Muscle layer of duodenum (tissue), 2 donors: ENCODE measurements around the gene CTTNBP2.

ENCODE experiments used
- H3K27ac ChIP-seq: one replicate; pipeline ENCODE4 v1.7.0; 2013; ENCODE audit warnings: mild to moderate bottlenecking, low read length
- H3K27me3 ChIP-seq: one replicate; pipeline ENCODE4 v1.7.0; 2013; ENCODE audit warnings: low read depth, mild to moderate bottlenecking, control low read depth, low read length
- H3K36me3 ChIP-seq, 2 donors: one replicate each; pipeline ENCODE4 v1.7.0; 2013; ENCODE audit warnings: low read length in 2 of 2, control low read depth in 1 of 2, mild to moderate bottlenecking in 1 of 2; ENCODE audit not compliant: insufficient read depth in 2 of 2, control insufficient read depth in 1 of 2
- H3K4me1 ChIP-seq, 2 donors: one replicate each; pipeline ENCODE4 v1.7.0; 2013; ENCODE audit warnings: low read length in 2 of 2, mild to moderate bottlenecking in 2 of 2, control low read depth in 1 of 2, moderate library complexity in 1 of 2; ENCODE audit not compliant: insufficient read depth in 2 of 2, control insufficient read depth in 1 of 2
- H3K4me3 ChIP-seq, 2 donors: one replicate each; pipeline ENCODE4 v1.7.0; 2013; ENCODE audit warnings: low read length in 2 of 2, low read depth in 1 of 2, mild to moderate bottlenecking in 1 of 2
- H3K9me3 ChIP-seq, 2 donors: one replicate each; pipeline ENCODE4 v1.7.0; 2013; ENCODE audit warnings: low read length in 2 of 2, control low read depth in 1 of 2, mild to moderate bottlenecking in 1 of 2; ENCODE audit not compliant: control insufficient read depth in 1 of 2
- donor health status: healthy.

CTTNBP2 gene

DNA sequence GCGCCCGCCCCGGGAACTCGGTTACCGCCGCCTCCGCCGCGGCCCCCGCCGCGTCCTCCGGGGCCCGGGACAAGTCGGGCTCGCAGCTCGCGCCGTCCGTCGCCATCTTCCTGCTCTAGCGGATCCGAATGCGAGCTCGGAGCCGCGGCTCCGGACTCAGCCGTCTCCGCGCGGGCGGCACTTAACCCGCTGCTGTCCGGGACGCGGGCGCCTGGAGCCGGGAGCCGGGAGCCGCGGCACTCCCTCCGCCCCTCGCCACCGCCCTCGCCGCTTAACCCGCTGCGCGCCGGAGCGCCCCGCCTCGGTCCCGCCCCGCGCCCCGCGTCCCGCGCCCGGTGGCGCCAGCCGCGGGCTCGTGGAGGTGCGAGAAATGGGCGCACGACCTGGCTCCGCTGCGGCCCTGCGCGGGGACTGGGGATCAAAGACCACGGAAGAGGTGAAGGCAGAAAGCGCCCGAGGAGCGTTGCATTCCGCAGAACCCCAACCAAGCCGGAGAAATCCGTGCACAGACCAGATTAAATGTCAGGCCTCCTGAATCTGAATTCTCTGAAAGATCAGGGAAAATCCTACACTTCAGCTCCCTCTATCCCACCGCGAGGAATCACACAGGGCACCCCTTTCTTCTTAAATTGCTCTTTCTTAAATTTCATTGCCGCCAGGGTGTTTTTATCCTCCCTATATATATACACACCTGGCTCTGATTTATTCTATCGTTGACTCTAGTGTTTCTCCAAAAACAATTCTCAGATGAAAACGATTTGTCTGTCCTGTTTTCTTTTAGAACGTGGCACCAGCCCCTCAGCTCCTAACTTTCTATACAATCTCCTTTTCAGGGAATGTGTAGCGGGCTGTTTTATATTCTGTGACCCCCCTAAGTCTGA, at the start of gene CTTNBP2:
Gene CTTNBP2, minus strand, starts transcription at position 132 of the 881 bp plus-strand sequence. Its CDS starts 26 bp downstream, at position 106.
- Histone ChIP-seq H3K27ac (peak within 1 kb of the TSS; percentile 7), H3K4me3 (peak within 1 kb of the TSS; percentile 78), H3K27me3 (no peaks in the 10 kb centered on the region), H3K9me3 (no peaks in the 10 kb centered on the region), H3K4me1 (peaks cover 0 to 19% of the 10 kb centered on the region in 2 donors), H3K36me3 (no peaks in the 10 kb centered on the region)

GRCh38 chr7:117916309-117916708, 43.1 kb upstream of the CTTNBP2 start:
- Histone ChIP-seq H3K4me1 (no peaks in the 10 kb centered on the region), H3K27me3 (no peaks in the 10 kb centered on the region), H3K4me3 (no peak overlapping the region), H3K36me3 (no peaks in the 10 kb centered on the region), H3K9me3 (peaks cover 5 to 6% of the 10 kb centered on the region in 2 donors), H3K27ac (no peak overlapping the region)

DNA sequence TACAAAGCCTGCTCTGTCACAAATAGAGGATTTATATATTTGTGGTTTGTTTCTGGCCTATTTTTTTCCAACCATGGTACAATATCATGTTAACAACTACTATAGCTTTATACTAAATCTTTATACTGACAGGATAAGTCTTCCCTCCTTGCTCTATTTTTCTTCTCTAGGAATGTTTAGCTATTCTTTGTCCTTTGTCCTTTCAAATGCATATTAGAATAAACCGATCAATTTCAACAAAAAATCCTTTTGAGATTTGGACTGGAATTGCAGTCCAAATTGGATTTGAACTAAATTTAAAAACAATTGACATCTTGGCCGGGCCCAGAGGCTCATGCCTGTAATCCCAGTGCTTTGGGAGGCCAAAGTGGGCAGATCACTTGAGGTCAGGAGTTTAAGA, 39.2 kb upstream of the CTTNBP2 start:
- no peaks in the 10 kb centered on the region for H3K27me3 ChIP-seq
- no peak overlapping the region for H3K27ac ChIP-seq
- H3K4me1 ChIP-seq: no peaks in the 10 kb centered on the region
- no peak overlapping the region for H3K4me3 ChIP-seq
- peaks cover 5 to 6% of the 10 kb centered on the region in 2 donors for H3K9me3 ChIP-seq
- H3K36me3 ChIP-seq: no peaks in the 10 kb centered on the region

- no peak overlapping the region for H3K4me3 ChIP-seq
- H3K4me1 ChIP-seq: no peaks in the 10 kb centered on the region
- H3K27ac ChIP-seq: no peak overlapping the region
- H3K36me3 ChIP-seq: no peaks in the 10 kb centered on the region
- no peaks in the 10 kb centered on the region for H3K9me3 ChIP-seq
- no peaks in the 10 kb centered on the region for H3K27me3 ChIP-seq
Measured at GRCh38 chr7:117908031-117908795, 35.0 kb upstream of the CTTNBP2 start.

DNA sequence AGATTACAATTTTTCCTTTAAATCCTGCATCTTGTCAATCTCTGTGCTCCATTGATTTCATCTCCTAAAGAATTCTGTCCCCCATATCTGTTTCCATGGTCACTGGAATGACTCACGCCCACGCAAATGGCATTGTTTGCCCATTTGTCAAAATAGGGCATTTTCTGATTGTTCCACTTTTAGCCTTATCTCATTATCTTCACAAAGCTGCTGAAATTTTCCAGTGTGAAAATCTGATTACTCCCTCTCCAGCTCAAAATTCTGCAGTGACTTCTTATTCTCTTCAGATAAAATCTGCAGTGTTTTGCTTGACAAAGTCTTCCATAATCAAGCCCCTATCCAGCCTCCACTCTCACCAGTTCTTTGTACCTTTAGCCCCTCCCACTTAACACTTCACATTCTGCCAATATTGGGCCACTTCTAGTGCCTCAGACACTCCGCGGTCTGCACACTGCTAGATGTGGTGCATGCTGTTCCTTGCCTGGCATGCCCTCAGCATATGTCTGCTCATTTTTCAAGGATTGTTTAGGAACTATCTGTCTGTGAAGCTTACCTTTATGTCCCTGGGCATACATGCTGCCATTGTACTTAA, 33.9 kb upstream of the CTTNBP2 start:
- Histone ChIP-seq H3K27me3 (no peaks in the 10 kb centered on the region), H3K4me3 (no peak overlapping the region), H3K27ac (no peak overlapping the region), H3K9me3 (no peaks in the 10 kb centered on the region), H3K36me3 (no peaks in the 10 kb centered on the region), H3K4me1 (no peaks in the 10 kb centered on the region)

DNA sequence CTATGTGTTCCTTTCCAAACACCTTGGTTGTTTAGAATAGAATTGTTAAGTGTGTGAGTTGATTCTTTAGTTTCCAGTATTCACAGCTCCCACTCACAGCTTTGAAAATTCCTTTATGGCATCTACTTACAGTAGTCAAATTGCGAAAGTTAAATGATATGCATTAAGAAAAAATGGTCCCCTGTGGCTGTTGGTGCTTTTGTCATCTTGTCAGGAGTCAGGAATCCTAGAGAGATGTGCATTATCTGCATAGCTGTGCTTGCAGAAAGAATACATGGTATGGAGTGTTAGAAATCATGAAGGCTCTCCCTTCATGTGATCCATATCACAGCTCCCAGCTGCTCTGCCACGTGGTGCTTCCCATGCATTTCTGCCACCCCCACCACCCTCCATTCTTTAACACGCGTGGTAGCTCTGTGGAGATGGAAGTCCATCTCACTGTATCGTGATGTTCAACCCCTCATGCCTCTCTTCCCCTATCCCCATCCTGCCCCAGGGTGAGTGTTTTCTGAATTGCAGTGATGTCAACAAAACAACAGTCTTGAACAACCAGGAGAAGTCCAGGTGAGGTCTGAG, 29.2 kb upstream of the CTTNBP2 start:
- Histone ChIP-seq H3K36me3 (no peaks in the 10 kb centered on the region), H3K4me3 (no peak overlapping the region), H3K4me1 (no peaks in the 10 kb centered on the region), H3K27me3 (no peaks in the 10 kb centered on the region), H3K27ac (no peak overlapping the region), H3K9me3 (no peaks in the 10 kb centered on the region)

DNA sequence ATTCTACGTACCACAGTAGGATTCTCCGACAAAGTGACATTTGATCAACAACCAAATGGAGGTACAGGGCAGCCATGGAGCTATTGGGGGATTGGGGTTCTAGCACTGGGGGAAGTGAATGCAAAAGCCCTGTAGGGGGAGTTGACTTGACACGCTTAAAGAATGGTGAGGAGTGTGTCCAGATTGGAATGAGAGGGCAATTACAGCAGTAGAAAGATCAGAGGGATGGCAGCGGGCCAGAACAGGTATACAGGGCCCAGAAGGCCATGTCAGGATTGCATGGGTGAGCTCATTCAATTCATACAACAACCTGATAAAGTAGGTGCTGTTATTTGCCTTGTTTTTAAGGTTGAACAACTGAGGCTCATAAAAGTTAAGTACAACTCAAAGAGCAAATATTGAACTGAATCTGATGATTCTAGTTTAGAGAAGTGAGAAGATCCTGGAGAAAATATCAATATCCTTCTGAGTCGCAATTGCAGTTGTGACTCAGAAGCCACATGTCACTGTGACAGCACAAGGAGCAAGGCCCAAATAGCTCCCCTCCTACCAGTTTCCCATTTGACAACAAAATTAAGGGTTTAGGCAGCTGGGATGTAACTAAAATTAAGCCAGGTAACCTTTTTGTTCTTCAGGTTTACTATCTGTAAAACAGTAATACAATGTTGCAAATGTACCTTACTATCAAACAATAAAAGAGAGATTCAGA, 28.0 kb upstream of the CTTNBP2 start:
- no peaks in the 10 kb centered on the region for H3K36me3 ChIP-seq
- no peak overlapping the region for H3K27ac ChIP-seq
- H3K9me3 ChIP-seq: no peaks in the 10 kb centered on the region
- H3K4me3 ChIP-seq: no peak overlapping the region
- H3K27me3 ChIP-seq: no peaks in the 10 kb centered on the region
- no peaks in the 10 kb centered on the region for H3K4me1 ChIP-seq

DNA sequence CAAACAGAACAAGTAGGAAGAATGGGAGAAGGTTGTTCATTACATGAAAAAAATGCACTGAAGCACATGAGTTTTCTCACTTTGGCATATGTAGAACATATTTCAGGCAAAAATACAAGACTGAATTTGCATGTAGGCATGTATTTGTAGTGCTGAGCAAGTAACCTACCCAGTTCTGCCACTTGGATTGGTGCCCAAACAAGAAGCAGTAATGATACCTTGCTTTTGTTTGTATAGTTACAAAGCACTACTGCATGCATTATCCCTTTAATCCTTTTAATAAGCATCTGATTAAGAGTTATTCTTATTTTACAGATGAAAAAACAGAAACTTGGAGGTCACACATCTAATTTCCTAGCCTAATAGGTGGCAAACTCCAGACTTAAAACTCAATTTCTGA, 23.1 kb upstream of the CTTNBP2 start:
- Histone ChIP-seq H3K27me3 (no peaks in the 10 kb centered on the region), H3K4me1 (no peaks in the 10 kb centered on the region), H3K9me3 (no peaks in the 10 kb centered on the region), H3K36me3 (no peaks in the 10 kb centered on the region), H3K4me3 (no peak overlapping the region), H3K27ac (no peak overlapping the region)

GRCh38 chr7:117895276-117895675, 22.0 kb upstream of the CTTNBP2 start:
- Histone ChIP-seq H3K4me3 (no peak overlapping the region), H3K36me3 (no peaks in the 10 kb centered on the region), H3K27me3 (no peaks in the 10 kb centered on the region), H3K4me1 (no peaks in the 10 kb centered on the region), H3K27ac (no peak overlapping the region), H3K9me3 (no peaks in the 10 kb centered on the region)

DNA sequence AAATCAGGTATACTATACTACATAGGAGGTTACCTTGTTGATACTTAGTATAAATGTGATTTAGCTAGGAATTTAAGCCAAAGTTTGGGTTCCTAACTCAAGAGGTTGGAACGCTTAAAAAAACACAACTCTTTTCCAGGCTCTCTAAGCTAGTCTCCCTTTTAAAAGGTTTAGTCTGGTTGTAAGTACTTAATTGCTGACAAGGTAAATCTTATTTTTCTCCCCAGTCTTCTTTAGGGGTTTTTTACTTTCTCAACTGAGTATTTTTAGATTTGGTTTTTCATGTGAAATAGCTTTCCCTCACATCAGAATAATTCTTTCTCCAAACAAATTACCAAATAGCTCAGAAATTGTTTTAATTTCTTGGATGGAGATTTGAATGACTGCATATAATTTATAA, 20.8 kb upstream of the CTTNBP2 start:
- Histone ChIP-seq H3K27me3 (no peaks in the 10 kb centered on the region), H3K4me3 (no peak overlapping the region), H3K36me3 (no peaks in the 10 kb centered on the region), H3K4me1 (no peaks in the 10 kb centered on the region), H3K9me3 (no peaks in the 10 kb centered on the region), H3K27ac (no peak overlapping the region)
